CD4-positive, alpha-beta T cell treated with Interleukin-2 at 100 ng/mL for 4 hours (primary cell): ENCODE data around the gene ETNK2.
A peak's percentile ranks its signal among the peaks of the same experiment; 100 is the strongest.

ENCODE experiments used
- DNase-seq: peaks from one replicate; pipeline ENCODE4 v3.0.0-alpha.2; 2020; ENCODE audit warnings: low spot score

ETNK2 gene, protein sequence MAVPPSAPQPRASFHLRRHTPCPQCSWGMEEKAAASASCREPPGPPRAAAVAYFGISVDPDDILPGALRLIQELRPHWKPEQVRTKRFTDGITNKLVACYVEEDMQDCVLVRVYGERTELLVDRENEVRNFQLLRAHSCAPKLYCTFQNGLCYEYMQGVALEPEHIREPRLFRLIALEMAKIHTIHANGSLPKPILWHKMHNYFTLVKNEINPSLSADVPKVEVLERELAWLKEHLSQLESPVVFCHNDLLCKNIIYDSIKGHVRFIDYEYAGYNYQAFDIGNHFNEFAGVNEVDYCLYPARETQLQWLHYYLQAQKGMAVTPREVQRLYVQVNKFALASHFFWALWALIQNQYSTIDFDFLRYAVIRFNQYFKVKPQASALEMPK

DNA sequence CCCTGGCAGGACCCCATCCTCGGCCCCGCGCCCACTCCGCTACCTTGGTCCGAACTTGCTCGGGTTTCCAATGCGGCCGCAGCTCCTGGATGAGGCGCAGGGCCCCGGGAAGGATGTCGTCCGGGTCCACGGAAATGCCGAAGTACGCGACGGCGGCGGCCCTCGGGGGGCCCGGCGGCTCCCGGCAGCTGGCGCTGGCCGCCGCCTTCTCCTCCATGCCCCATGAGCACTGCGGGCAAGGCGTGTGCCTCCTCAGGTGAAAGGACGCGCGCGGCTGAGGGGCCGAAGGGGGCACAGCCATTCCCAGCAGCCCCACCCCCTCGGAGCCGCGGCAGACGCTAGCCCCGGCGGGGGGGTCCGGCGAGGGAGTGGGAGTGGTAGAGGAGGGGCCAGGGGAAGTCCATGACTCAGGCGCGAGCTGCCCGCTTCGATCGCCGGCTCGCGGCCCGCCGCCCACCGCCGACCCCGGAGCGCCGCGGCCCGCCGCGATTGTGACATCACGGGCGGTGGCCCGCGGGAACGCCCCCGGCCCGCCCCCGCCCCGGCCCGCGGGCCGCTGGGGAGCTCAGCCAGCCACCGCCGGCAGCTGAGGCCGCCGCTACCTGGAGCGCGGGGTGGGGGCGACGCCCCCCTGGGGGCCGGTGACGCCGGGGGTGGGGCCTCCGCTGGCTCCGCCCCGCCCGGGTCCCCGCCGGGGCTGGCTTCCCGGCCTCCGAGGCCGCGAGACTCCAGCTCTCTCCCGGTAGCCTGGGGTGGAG is at the start of gene ETNK2:
ETNK2 (minus strand) TSS at position 493 of the 758 bp plus-strand sequence; CDS start at position 301, 192 bp downstream.
- DNase-seq = peak; percentile 47

- DNase-seq = no peak
These were observed 49.6 kb upstream of the ETNK2 start for GRCh38 chr1:204201348-204202040.

DNA sequence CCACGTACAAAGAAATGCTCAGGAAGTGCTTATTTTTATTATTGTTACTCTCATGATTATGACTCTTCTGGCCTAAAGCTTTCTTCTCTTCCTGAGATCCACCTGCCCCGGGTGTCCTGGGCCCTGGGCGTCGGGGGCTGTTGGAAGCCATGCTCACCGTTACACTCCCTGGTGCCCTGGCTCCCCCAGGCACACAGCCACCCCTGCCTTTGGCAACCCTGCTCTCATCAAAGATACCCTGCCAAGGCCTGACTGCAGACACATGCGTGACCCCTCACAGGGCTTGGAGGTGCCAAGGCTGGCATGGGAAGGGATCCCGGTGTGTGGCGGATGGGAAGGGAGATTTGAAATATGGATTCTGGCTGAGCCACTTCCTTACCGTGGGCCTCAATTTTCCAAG is 47.7 kb upstream of the ETNK2 start:
- DNase-seq = no peak

DNA sequence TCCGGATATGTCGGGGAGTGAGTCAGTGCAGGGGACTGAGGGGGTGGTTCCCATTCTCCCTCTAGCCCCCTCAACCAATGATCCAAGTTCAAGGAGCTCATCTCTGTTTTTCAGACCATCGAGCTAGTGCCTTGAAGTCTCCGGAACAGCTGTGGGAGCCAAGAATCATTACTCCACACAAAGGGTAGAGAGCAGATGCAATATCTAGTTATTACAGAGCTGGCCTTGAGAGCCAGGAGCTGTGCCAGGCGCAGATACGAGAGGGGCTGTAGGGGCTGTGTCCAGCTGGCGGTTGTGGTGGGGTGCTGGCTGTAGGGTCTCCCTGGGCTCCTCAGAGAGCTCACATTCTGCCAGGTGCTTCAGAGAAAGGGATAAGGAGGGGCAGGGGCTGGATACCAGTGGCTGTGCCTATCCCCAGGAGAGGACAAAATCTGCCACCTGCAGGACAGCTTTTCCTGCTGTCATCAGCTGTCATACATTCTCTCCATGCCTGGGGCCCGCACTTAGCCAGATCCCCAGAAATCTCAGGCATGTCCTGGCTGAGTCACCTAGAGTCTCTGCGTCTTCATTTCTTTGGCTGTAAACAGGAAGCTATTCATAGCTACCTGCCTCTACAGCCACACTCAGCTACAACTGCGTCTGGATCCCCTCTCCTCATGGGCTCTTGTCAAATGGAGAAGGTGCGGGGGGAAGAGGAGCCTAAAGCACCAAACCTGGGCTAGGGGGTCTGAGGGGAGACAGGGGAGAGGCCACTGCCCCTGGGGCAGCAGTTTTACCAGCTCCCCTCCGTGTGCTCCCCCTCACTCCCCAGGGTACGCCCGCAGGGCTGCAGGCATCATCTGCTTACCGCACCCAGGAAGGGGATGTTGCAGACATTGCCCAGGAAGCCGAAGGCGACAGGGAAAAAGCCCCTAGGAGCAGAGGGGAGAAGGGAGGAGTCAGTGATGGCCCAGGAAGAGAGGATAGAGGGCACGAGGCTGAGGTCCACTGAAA is 46.8 kb upstream of the ETNK2 start:
- DNase-seq = no peak

GRCh38 chr1:204197068-204197467 is 45.2 kb upstream of the ETNK2 start:
- DNase-seq = no peak

DNA sequence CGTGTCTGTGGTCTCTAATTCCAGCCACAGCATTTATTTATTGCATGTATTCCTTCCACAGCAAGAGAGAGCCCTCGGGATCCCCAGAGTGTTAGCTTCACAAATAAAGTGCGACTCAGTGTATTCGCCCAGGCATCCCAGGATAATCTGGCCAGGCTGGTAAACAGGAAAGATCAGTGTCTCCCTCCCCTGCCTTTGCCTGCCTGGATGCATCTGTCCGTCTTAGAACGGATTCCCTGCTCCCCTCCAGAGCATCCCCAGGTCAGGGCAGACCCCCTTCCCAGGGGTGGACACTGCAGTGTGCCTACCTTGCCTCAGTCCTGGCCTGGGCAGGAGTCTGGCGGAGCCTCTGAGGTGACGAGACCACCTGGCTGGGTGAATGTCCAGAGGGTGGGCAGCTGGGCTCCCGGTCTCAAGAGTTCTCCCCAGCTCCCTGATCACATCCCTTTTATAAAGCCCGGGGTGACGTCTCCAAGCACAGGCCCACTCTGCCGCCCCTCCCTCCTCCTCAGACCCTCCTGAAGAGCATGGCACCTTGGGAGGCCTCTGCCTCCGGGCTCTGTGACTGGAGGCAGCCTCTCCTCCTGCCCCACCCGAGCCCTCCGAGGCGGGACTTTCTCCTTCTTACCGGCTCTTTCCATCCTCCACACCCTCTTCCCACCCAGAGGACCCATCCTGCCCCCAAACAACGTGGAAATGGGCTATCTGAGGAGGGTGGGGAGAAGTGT is 44.4 kb upstream of the ETNK2 start, which contains the start of gene KISS1:
KISS1 (minus strand) TSS at position 424 of the 728 bp plus-strand sequence. CDS start 3,615 bp downstream, outside the sequence.
- no peak for DNase-seq

DNA sequence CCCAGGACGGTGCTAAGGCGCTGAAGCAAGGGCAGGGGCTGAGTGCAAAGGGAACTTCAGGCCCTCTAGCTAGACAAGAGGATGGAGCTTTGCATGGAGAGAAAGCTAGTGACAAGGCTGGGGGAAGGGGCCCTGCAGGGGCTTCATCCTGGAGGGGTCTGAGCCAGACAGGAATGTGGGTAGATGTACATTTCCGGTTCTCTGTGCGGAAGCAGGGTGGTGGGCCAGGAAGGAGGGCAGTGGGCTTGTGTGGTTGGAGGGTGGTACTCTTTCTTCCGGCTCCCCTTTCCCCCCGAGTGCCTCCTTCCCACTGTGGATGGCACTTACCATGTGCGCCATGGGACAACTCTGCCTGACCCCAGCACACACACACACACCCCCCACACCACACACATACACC is 42.9 kb upstream of the ETNK2 start:
- DNase-seq = no peak

- DNase-seq = no peak
These were observed 42.2 kb upstream of the ETNK2 start for GRCh38 chr1:204194080-204194479.

DNA sequence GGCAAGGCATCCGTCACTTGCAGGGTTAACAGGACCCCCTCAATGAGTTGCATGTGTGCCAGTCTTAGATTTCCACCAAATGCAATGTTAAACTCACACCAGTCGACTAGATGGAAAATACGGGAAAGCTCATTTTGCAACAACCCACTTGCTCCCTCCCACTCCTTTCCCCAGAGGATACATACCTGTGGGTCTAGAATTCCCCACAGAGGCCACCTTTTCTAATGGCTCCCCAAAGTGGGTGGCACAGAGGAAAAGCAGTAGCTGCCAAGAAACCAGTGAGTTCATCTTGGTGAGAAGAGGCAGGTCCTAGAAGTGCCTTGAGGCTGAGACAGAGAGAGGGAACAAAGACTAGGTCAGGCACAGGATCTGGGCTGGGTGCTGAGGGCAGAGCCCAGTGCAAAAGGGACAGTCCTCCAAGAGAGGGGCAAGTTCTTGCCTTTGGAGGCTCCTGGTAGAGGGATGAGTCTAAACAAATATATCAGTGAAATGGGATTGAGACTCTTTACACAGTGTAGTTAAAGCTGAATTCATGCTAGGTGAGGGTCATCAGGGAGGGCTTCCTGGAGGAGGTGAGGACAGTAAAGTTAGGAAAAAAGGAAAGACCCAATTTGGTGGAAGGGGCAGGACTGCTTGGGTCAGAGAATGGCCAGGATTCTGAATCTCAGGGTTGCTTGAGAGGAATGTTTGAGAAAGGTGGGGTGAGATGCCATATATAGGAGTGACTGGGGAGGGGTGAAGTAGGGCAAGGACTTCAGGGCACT is 40.9 kb upstream of the ETNK2 start:
- DNase-seq = no peak

- DNase-seq = no peak
These were observed 40.2 kb upstream of the ETNK2 start for GRCh38 chr1:204192046-204192445.

DNA sequence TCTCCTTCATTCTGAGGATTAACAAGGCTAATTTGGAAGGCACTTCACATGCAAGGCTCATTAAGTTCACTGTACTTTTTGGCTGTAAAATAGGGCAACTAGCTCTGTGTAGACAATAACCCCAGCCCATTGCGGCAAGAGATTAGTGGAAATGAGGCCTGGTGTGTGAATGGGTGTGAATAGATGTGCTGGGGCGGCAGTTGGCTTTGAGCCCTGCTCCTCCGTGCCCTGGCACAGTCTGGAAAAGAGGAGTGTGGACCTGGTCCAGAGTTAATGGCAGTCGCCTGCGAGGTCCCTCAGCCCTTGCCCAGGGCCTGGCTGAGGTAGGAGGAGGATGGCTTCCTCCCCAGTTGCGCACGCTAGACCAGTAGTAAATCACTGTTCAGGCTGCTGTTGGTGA is 39.6 kb upstream of the ETNK2 start:
- DNase-seq = no peak

DNA sequence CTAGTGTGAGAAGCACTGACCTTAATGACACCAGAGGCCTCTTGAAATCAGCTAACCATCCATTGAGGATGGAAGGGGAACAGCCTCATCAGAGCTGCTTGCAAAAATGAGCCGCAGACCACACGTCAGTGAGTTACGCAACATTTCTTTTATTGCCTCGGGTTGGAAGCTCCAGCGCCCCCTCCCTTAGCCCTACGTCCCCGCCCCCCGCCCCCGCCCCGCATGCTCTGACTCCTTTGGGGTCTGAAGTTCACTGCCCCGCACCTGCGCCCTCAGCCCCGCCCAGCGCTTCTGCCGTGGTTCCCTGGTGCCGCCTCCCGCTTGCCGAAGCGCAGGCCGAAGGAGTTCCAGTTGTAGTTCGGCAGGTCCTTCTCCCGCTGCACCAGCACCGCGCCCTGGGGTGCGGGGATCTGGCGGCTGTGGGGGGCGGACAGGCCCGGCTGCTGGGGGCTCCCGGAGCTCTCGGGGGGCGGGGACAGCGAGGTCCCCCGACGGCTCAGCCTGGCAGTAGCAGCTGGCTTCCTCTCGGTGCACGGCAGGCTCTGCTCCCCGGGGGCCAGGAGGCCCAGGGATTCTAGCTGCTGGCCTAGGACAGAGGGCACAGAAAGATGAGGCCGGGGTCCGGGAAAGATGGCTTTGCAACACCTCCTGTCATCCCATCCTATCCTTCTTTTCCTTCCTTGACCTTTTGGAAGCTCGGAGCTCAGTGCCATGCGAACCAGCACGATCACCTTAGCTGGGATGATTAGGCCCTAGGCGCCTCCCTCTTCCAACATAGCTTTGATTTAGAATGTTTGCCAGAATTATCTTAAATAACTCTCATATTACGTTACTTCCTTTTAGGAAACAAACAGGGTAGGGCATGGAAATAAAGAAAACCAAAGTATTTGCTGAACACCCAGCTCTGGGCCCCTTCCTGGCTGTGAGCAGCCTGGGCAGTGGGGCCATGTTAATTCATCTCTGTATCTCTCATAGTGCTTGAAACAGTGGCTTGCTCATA is 38.7 kb upstream of the ETNK2 start:
- DNase-seq = no peak

GRCh38 chr1:204188959-204189639 is 37.3 kb upstream of the ETNK2 start:
- no peak for DNase-seq

DNA sequence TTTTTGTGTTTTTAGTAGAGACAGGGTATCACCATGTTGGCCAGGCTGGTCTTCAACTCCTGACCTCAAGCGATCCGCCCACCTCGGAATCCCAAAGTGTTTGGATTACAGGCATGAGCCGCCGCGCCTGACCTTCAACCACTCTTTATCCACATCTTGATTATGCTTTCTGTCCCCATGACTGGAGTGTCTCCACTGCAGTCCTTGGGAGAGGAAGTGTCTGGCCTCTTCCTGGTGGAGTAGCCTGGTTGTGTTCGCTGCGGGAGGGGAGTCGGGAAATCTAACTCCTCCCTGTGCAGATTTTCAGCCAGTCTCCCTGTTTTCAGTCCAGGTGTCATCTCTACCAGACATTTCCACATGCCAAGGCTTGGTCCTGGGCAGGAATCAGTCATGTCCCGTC is 34.8 kb upstream of the ETNK2 start:
- DNase-seq = no peak

DNA sequence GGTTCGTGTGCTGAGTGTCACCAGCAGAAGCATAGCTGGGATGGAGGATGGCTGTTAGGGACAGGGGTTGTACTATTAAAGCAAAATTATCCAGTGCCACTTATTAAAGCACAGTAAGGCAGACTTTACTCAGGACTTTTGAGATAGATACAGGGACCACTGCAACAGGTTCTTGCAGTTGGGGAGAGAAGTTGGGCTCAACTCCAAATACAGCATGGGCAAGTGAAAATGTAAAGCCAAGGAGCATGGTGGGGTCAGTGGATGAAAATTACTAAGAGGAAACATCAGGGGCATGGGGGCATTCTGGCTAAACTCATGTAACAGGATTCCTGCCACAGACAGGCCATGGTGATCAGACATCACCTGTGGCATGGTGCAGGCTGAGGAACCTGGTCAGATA is 29.3 kb upstream of the ETNK2 start:
- no peak for DNase-seq

DNA sequence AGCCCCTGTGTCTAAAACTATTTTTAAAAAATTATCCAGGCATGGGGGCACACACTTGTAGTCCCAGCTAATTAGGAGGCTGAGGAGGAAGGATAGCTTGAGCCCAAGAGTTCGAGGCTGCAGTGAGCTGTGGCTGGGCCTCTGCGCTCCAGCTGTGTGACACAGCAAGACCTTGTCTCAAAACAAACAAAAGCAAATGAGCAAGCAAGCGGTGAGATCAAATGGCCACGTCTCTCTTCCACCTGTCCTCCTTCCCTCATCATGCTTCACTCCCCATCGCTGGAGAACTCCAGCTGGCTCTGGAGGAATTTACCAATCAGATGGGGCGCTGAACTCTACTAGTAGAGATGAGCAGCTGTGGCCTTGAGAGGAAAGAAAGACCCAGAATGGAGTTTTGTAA is 28.3 kb upstream of the ETNK2 start:
- no peak for DNase-seq

DNA sequence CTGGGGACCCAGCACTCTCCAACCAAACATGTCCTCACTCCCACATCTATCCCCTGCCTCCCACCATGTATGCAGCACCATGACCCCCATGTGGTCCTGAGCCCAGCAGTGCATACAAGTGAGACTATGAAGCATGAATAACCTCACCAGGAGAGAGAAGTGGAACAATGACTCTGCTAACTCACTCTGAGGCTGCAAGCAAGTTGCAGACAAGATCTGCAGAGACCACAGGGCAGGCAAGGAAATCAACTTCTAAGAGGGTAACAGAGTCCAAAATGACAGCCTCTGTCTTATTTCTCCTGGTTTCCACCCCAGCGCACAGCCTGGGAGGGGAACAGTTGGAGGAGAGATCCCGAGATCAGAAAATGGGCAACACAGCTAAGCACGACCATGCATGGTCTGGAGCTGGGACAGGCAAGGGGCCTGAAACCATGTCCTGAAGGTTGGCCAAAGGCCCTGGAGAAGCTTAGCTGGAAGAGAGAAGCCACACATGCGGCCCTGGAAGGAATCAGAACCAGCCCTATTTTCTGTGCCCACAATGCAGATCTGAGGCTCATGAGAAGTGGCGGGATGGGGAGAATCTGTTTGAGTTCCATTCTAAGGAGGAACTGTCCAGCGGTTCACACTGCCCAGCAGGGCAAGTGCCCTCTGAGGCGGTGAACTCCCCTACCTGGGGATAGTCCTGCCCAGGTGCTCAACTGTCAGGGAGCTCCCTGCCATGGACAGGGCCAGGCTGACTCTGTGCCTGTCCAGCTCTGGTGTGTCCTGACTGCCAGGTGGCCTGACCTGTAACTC is 26.8 kb upstream of the ETNK2 start:
- no peak for DNase-seq
